ENCODE data around the gene GSG1L.

DNA sequence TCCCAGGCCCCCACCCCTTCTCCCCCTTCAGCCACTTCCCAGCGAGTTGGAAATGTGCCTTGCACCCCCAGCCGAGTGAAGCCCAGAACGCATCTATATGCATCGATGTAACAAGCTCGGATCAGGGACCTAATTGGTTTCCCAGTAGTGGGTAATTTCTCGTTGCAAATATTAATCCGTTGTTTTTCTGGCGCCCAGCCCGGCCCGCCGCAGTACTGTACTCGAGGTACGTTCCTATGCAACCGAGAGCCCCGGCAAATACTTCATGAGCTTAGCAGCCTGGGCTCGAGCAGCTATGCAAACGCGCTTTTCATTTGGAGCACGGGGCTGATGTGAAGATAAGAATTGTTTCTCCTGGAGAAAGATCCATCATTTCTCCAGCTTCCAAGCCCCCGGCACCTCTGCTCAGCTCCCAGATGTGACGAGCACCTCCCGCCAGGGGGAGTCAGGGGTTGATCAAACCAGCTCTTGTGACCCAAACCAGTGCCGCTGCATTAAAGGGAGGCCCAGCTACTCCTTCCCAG lies 283.8 kb downstream of the GSG1L start:
- TF ChIP-seq EP300 (IDR thresholded peaks at IDR 0.05; ENCODE audit: low read length) (no peak), NFRKB (IDR thresholded peaks at IDR 0.05; ENCODE audit: low read depth) (no peak)
- TF ChIP-seq, protein P1, sequence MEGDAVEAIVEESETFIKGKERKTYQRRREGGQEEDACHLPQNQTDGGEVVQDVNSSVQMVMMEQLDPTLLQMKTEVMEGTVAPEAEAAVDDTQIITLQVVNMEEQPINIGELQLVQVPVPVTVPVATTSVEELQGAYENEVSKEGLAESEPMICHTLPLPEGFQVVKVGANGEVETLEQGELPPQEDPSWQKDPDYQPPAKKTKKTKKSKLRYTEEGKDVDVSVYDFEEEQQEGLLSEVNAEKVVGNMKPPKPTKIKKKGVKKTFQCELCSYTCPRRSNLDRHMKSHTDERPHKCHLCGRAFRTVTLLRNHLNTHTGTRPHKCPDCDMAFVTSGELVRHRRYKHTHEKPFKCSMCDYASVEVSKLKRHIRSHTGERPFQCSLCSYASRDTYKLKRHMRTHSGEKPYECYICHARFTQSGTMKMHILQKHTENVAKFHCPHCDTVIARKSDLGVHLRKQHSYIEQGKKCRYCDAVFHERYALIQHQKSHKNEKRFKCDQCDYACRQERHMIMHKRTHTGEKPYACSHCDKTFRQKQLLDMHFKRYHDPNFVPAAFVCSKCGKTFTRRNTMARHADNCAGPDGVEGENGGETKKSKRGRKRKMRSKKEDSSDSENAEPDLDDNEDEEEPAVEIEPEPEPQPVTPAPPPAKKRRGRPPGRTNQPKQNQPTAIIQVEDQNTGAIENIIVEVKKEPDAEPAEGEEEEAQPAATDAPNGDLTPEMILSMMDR (IDR thresholded peaks at IDR 0.05 in 2 of 3, conservative IDR thresholded peaks at IDR 0.05 in 1 of 3; ENCODE audit: insufficient read depth in 2 of 3, low read depth in 1 of 3, low read length in 3 of 3), result peak; percentile 68 to 72 (median 71)
- TF ChIP-seq, protein P2, sequence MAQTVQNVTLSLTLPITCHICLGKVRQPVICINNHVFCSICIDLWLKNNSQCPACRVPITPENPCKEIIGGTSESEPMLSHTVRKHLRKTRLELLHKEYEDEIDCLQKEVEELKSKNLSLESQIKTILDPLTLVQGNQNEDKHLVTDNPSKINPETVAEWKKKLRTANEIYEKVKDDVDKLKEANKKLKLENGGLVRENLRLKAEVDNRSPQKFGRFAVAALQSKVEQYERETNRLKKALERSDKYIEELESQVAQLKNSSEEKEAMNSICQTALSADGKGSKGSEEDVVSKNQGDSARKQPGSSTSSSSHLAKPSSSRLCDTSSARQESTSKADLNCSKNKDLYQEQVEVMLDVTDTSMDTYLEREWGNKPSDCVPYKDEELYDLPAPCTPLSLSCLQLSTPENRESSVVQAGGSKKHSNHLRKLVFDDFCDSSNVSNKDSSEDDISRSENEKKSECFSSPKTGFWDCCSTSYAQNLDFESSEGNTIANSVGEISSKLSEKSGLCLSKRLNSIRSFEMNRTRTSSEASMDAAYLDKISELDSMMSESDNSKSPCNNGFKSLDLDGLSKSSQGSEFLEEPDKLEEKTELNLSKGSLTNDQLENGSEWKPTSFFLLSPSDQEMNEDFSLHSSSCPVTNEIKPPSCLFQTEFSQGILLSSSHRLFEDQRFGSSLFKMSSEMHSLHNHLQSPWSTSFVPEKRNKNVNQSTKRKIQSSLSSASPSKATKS (CRISPR knock-in tag; IDR thresholded peaks at IDR 0.05), result no peak

All from K562 (cell line).